Choroid plexus epithelial cell (primary cell): ENCODE measurements around the gene OR1A2.

ENCODE experiments used
- DNase-seq: peaks from one replicate; pipeline ENCODE4 v3.0.0-alpha.2; 2010; ENCODE audit warnings: low read depth
- H3K4me3 ChIP-seq: 2 replicates; pipeline ENCODE4 v1.5.1; 2011; ENCODE audit warnings: low read depth, mild to moderate bottlenecking, control low read depth, low read length, moderate library complexity
- CTCF ChIP-seq: conservative IDR thresholded peaks from 2 replicates; pipeline ENCODE4 v1.5.1; 2011; ENCODE audit warnings: low read depth, mild to moderate bottlenecking, control low read depth, inconsistent platforms, low read length, moderate library complexity

Gene OR1A2

GRCh38 chr17:3197219-3197618 is at the start of gene OR1A2:
Gene OR1A2 (plus strand): TSS chr17:3197519. CDS start chr17:3197519, 0 bp downstream.
- no peak for DNase-seq
- TF ChIP-seq CTCF, result no peak
- H3K4me3 ChIP-seq, result no peak within 1 kb of the TSS

GRCh38 chr17:3157218-3157617 is 40.1 kb upstream of the OR1A2 start:
- H3K4me3 ChIP-seq, result no peak overlapping the region
- DNase-seq, result no peak
- no peak for TF ChIP-seq CTCF

- no peak overlapping the region for H3K4me3 ChIP-seq
- TF ChIP-seq CTCF, result no peak
- DNase-seq, result no peak
These were observed 29.7 kb upstream of the OR1A2 start for GRCh38 chr17:3167574-3167973.

GRCh38 chr17:3189961-3190360 is 7.4 kb upstream of the OR1A2 start:
- H3K4me3 ChIP-seq, result no peak overlapping the region
- no peak for DNase-seq
- TF ChIP-seq CTCF, result no peak

- no peak for TF ChIP-seq CTCF
- DNase-seq, result no peak
- H3K4me3 ChIP-seq, result no peak within 1 kb of the TSS
These were observed 10.0 kb downstream of the OR1A2 start, which contains the start of gene OR1A1 for GRCh38 chr17:3207367-3207766. Gene OR1A1 (plus strand): TSS chr17:3207667. CDS start chr17:3215621, 7,954 bp downstream.

GRCh38 chr17:3208484-3208883 is 11.2 kb downstream of the OR1A2 start:
- TF ChIP-seq CTCF, result no peak
- no peak overlapping the region for H3K4me3 ChIP-seq
- DNase-seq, result no peak

GRCh38 chr17:3213001-3213400 is 15.7 kb downstream of the OR1A2 start:
- no peak for TF ChIP-seq CTCF
- DNase-seq, result no peak
- no peak overlapping the region for H3K4me3 ChIP-seq
